Calu3 (cell line): ENCODE results near the gene SLC5A6. TPM values are rescaled to one million over a fixed set of nuclear protein-coding genes. Genes with fewer than 3 reads are reported as not detected.

Experiments
- BruUV-seq: library from RNA; stranded (reverse); fragments of 400-500 nt; replicated peaks from 2 replicates; lab custom pipeline; 2021; lab: Mats Ljungman, UMichigan
- CTCF ChIA-PET: fragments of 300-600 bp; sonication (Branson Sonifier 250); formaldehyde crosslinking; loops from one replicate; lab custom pipeline; 2022; ENCODE audit warnings: antibody characterized with exemption; lab: Charles Lee
- DNase-seq: peaks from one replicate; pipeline ENCODE4 v3.0.0; 2022
- H3K27ac Mint-ChIP-seq: one replicate; pipeline ENCODE4 v1.8.0; 2022; ENCODE audit warnings: mixed read lengths; ENCODE audit not compliant: unreplicated experiment
- H3K27me3 Mint-ChIP-seq: one replicate; pipeline ENCODE4 v1.8.0; 2022; ENCODE audit warnings: mixed read lengths; ENCODE audit not compliant: unreplicated experiment
- H3K36me3 Mint-ChIP-seq: one replicate; pipeline ENCODE4 v1.8.0; 2022; ENCODE audit warnings: mild to moderate bottlenecking, moderate library complexity, mixed read lengths; ENCODE audit not compliant: insufficient read depth, unreplicated experiment
- H3K4me1 Mint-ChIP-seq: one replicate; pipeline ENCODE4 v1.8.0; 2022; ENCODE audit warnings: mild to moderate bottlenecking, low read depth, mixed read lengths; ENCODE audit not compliant: unreplicated experiment
- H3K4me3 Mint-ChIP-seq: one replicate; pipeline ENCODE4 v1.8.0; 2022; ENCODE audit warnings: mild to moderate bottlenecking, low read depth, moderate library complexity, mixed read lengths; ENCODE audit not compliant: unreplicated experiment
- H3K9me3 Mint-ChIP-seq: one replicate; pipeline ENCODE4 v1.8.0; 2022; ENCODE audit warnings: low read depth, mixed read lengths; ENCODE audit not compliant: unreplicated experiment
- intact Hi-C: fragments of 100-400 bp; cut with micrococcal nuclease; formaldehyde crosslinking; loops from one replicate; pipeline ENCODE4 v1.10.0; 2022; ENCODE audit not compliant: unreplicated experiment
- total RNA-seq: library from RNA; stranded (reverse); gene quantifications from 2 replicates; pipeline ENCODE4 v1.2.3, GENCODE V29; 2022
- TF ChIP-seq, protein P1 (sequence below): fragments of 200-600 bp; IDR thresholded peaks from one replicate; pipeline ENCODE4 v1.8.0; 2022; ENCODE audit warnings: antibody characterized with exemption; ENCODE audit not compliant: unreplicated experiment

The SLC5A6 gene
- total RNA-seq, 1 experiment from 2014 or later = 39.6 TPM

DNA sequence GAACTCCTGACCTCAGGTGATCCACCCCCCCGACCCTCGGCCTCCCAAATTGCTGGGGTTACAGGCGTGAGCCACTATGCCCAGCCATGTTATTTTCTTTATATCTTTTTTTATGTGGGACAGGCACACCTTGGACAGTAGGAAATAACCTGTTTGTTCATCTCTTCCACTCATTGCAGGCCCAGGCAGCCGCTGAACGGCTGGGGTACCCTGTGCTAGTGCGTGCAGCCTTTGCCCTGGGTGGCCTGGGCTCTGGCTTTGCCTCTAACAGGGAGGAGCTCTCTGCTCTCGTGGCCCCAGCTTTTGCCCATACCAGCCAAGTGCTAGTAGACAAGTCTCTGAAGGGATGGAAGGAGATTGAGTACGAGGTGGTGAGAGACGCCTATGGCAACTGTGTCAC is 13.5 kb upstream of the SLC5A6 start:
- Mint-ChIP-seq H3K27me3 (no peaks in the 10 kb centered on the region), H3K36me3 (peaks cover 33% of the 10 kb centered on the region), H3K4me3 (no peak overlapping the region), H3K4me1 (no peaks in the 10 kb centered on the region), H3K9me3 (no peaks in the 10 kb centered on the region), H3K27ac (no peak overlapping the region)
- TF ChIP-seq, protein P1, sequence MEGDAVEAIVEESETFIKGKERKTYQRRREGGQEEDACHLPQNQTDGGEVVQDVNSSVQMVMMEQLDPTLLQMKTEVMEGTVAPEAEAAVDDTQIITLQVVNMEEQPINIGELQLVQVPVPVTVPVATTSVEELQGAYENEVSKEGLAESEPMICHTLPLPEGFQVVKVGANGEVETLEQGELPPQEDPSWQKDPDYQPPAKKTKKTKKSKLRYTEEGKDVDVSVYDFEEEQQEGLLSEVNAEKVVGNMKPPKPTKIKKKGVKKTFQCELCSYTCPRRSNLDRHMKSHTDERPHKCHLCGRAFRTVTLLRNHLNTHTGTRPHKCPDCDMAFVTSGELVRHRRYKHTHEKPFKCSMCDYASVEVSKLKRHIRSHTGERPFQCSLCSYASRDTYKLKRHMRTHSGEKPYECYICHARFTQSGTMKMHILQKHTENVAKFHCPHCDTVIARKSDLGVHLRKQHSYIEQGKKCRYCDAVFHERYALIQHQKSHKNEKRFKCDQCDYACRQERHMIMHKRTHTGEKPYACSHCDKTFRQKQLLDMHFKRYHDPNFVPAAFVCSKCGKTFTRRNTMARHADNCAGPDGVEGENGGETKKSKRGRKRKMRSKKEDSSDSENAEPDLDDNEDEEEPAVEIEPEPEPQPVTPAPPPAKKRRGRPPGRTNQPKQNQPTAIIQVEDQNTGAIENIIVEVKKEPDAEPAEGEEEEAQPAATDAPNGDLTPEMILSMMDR = no peak
- CTCF ChIA-PET = no interaction called here
- no peak for DNase-seq
- BruUV-seq = no TSS peak
- intact Hi-C loops = no loop called here

DNA sequence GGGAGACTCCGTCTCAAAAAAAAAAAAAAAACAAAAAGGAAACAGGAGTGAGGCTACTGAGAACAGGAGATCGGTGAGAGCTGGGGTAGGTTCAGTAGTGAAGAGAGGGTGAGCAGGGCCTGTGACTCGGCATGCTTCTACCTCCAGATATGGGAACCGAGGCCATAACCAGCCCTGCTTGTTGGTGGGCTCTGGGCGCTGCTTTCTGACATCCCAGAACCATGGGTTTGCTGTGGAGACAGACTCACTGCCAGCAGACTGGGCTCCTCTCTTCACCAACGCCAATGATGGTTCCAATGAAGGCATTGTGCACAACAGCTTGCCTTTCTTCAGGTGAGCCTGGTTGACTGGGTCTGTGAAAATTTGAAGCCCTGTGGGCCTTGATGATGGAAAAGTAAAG is 11.3 kb upstream of the SLC5A6 start:
- H3K9me3 Mint-ChIP-seq = no peaks in the 10 kb centered on the region
- H3K4me3 Mint-ChIP-seq = no peak overlapping the region
- CTCF ChIA-PET = interaction anchor here (0.6 kb wide), 1 partner anchor 73 kb away, joined by 3 read pairs; no protein-coding TSS in a partner anchor
- TF ChIP-seq, protein P1 = no peak
- H3K36me3 Mint-ChIP-seq = peaks cover 33% of the 10 kb centered on the region
- no peak for DNase-seq
- peaks cover 4% of the 10 kb centered on the region for H3K4me1 Mint-ChIP-seq
- no peak overlapping the region for H3K27ac Mint-ChIP-seq
- no TSS peak for BruUV-seq
- intact Hi-C loops = no loop called here
- H3K27me3 Mint-ChIP-seq = no peaks in the 10 kb centered on the region

DNA sequence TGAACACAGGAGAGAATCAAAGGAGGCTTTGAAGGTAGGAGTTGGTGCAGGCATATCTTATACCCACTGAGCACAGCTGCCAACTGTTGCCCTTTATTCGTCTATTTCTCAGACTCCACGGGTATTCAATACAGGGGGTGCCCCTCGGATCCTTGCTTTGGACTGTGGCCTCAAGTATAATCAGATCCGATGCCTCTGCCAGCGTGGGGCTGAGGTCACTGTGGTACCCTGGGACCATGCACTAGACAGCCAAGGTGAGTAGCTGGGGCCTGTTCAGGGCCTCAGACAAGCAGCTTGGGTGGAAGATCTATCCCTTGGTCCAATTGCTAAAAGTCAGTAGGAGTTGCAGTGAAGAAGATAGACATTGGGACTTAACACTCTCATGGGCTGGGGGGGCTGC is 10.3 kb upstream of the SLC5A6 start:
- peaks cover 43% of the 10 kb centered on the region for H3K36me3 Mint-ChIP-seq
- no peak overlapping the region for H3K27ac Mint-ChIP-seq
- peaks cover 12% of the 10 kb centered on the region for H3K4me1 Mint-ChIP-seq
- TF ChIP-seq, protein P1 = no peak
- BruUV-seq = no TSS peak
- H3K4me3 Mint-ChIP-seq = no peak overlapping the region
- no peaks in the 10 kb centered on the region for H3K9me3 Mint-ChIP-seq
- CTCF ChIA-PET = no interaction called here
- no peaks in the 10 kb centered on the region for H3K27me3 Mint-ChIP-seq
- intact Hi-C loops = no loop called here
- no peak for DNase-seq

DNA sequence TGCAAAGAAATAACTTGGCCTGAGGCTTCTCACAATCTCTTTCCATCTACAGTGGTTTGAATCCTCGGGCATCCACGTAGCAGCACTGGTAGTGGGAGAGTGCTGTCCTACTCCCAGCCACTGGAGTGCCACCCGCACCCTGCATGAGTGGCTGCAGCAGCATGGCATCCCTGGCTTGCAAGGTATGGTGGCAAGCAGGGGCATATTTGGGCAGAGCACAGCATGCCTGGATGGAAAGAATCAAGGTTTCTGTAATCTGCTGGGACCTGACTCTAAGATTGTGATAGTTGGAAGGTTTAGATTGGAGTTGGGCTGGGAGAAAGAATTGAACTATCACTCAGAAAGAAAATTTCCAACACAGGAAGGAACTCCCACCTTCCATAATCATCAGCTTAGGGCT is 9.1 kb upstream of the SLC5A6 start:
- TF ChIP-seq, protein P1 = no peak
- no peaks in the 10 kb centered on the region for H3K27me3 Mint-ChIP-seq
- H3K36me3 Mint-ChIP-seq = peaks cover 43% of the 10 kb centered on the region
- H3K9me3 Mint-ChIP-seq = no peaks in the 10 kb centered on the region
- no TSS peak for BruUV-seq
- CTCF ChIA-PET = interaction anchor here (0.6 to 0.7 kb wide), 2 partner anchors 22 to 407 kb away, joined by 3 to 10 read pairs; no protein-coding TSS in a partner anchor
- H3K4me1 Mint-ChIP-seq = peaks cover 25% of the 10 kb centered on the region
- intact Hi-C loops = no loop called here
- H3K27ac Mint-ChIP-seq = no peak overlapping the region
- H3K4me3 Mint-ChIP-seq = no peak overlapping the region
- DNase-seq = no peak
